HL-60 (cell line): ENCODE results near the gene PITX1.

ENCODE experiments used
- CTCF ChIP-seq: IDR thresholded peaks from one replicate; pipeline ENCODE4 v1.5.1; 2011; ENCODE audit warnings: low read length, control low read depth, inconsistent platforms; ENCODE audit not compliant: insufficient read depth
- GABPA ChIP-seq: IDR thresholded peaks from 2 replicates; pipeline ENCODE4 v1.6.1; 2012; ENCODE audit warnings: low read depth
- POLR2AphosphoS5 ChIP-seq: IDR thresholded peaks from 2 replicates; pipeline ENCODE4 v1.6.1; 2012; ENCODE audit warnings: low read depth
- REST ChIP-seq: IDR thresholded peaks from 2 replicates; pipeline ENCODE4 v1.6.1; 2012; ENCODE audit warnings: low read depth; ENCODE audit not compliant: insufficient replicate concordance
- SPI1 ChIP-seq: IDR thresholded peaks from 2 replicates; pipeline ENCODE4 v1.6.1; 2012; ENCODE audit warnings: low read depth, mild to moderate bottlenecking, borderline replicate concordance

GRCh38 chr5:135009736-135010501, 24.1 kb downstream of the PITX1 start:
- no peak for TF ChIP-seq POLR2AphosphoS5
- no peak for TF ChIP-seq REST
- no peak for TF ChIP-seq CTCF
- TF ChIP-seq GABPA: no peak
- TF ChIP-seq SPI1: no peak
